ENCODE measurements around the gene NR2F1-AS1.

The NR2F1-AS1 gene

GRCh38 chr5:93603793-93604643 lies 23.0 kb upstream of the NR2F1-AS1 start:
- peak; percentile 75 for DNase-seq

- peak; percentile 33 for DNase-seq
Observed at GRCh38 chr5:93603078-93603792, 22.2 kb upstream of the NR2F1-AS1 start.

- DNase-seq: peak; percentile 75
Observed at GRCh38 chr5:93602241-93603077, 21.4 kb upstream of the NR2F1-AS1 start.

- peak; percentile 74 for DNase-seq
Observed at GRCh38 chr5:93601802-93602155, 20.8 kb upstream of the NR2F1-AS1 start.

GRCh38 chr5:93601071-93601801 lies 20.2 kb upstream of the NR2F1-AS1 start:
- peak; percentile 66 for DNase-seq

- DNase-seq: peak; percentile 79
Observed at GRCh38 chr5:93600409-93601070, 19.5 kb upstream of the NR2F1-AS1 start.

- DNase-seq: peak; percentile 80
Observed at GRCh38 chr5:93599399-93600120, 18.5 kb upstream of the NR2F1-AS1 start.

- no peak for DNase-seq
Observed at GRCh38 chr5:93599001-93599379, 18.0 kb upstream of the NR2F1-AS1 start.

GRCh38 chr5:93598091-93599000 lies 17.3 kb upstream of the NR2F1-AS1 start:
- DNase-seq: peak; percentile 70

GRCh38 chr5:93596676-93597490 lies 15.9 kb upstream of the NR2F1-AS1 start:
- peak; percentile 63 for DNase-seq

- no peak for DNase-seq
Observed at GRCh38 chr5:93596310-93596675, 15.3 kb upstream of the NR2F1-AS1 start.

GRCh38 chr5:93595420-93596147 lies 14.6 kb upstream of the NR2F1-AS1 start:
- DNase-seq: peak; percentile 76

GRCh38 chr5:93594591-93595419 lies 13.8 kb upstream of the NR2F1-AS1 start:
- peak; percentile 84 for DNase-seq

- peak; percentile 84 for DNase-seq
Observed at GRCh38 chr5:93593476-93594131, 12.6 kb upstream of the NR2F1-AS1 start.

GRCh38 chr5:93592883-93593282 lies 11.9 kb upstream of the NR2F1-AS1 start:
- peak; percentile 51 for DNase-seq

- DNase-seq: peak; percentile 40
Observed at GRCh38 chr5:93591323-93591945, 10.4 kb upstream of the NR2F1-AS1 start.

Data from right kidney (tissue), 1 donor.